SK-N-SH (cell line): ENCODE results near the gene SSBP2. TPM values are rescaled to one million over a fixed set of nuclear protein-coding genes. Genes with fewer than 3 reads are reported as not detected.

Experiments used
- CTCF ChIA-PET: fragments of 300-600, 350-600 bp; formaldehyde crosslinking; extraction: SDS; loops from one replicate; lab custom pipeline; 2021; lab: Yijun Ruan, JAX
- POLR2A ChIA-PET: fragments of 350-600 bp; sonication (Branson Sonifier 250); formaldehyde crosslinking; extraction: SDS; loops from one replicate; lab custom pipeline; 2020; ENCODE audit warnings: antibody characterized with exemption, inconsistent platforms; lab: Yijun Ruan, JAX
- DNase-seq: peaks from one replicate; pipeline ENCODE4 v3.0.0; 2012
- H2AFZ ChIP-seq: fragments of 200-600 bp; sonication (generic); 2 replicates; pipeline ENCODE4 v1.8.1; 2016; ENCODE audit warnings: antibody characterized with exemption, mild to moderate bottlenecking, low read depth
- H3F3A ChIP-seq: fragments of 200-600 bp; sonication (generic); replicated peaks from 2 replicates; pipeline ENCODE3; 2016; ENCODE audit warnings: antibody characterized with exemption, mild to moderate bottlenecking; ENCODE audit not compliant: insufficient read depth
- H3K27ac ChIP-seq, 2 experiments: fragments of 200-500 bp in 1 of 2; fragments of 200-600 bp in 1 of 2; sonication (Bioruptor generic) in 1 of 2; sonication (generic), shearing (Covaris generic) in 1 of 2; 2 replicates each; pipeline versions ENCODE4 v1.5.1 to v1.6.1; 2014 to 2016; ENCODE audit warnings: low read depth in 2 of 2, inconsistent platforms in 1 of 2, low read length in 1 of 2, mild to moderate bottlenecking in 1 of 2, mixed read lengths in 1 of 2
- H3K27me3 ChIP-seq: fragments of 200-600 bp; sonication (generic), shearing (Covaris generic); 2 replicates; pipeline ENCODE4 v1.6.1; 2016; ENCODE audit warnings: mixed run types; ENCODE audit not compliant: insufficient read depth
- H3K36me3 ChIP-seq, 2 experiments: fragments of 200-500 bp in 1 of 2; fragments of 200-600 bp in 1 of 2; sonication (Bioruptor generic) in 1 of 2; sonication (generic) in 1 of 2; replicated peaks in 1 of 2; 2 replicates each; pipeline versions ENCODE3 to v1.5.1; 2014 to 2016; ENCODE audit warnings: low read length in 1 of 2, mild to moderate bottlenecking in 1 of 2; ENCODE audit not compliant: insufficient read depth in 2 of 2, control insufficient read depth in 1 of 2
- H3K4me1 ChIP-seq, 2 experiments: fragments of 200-500 bp in 1 of 2; fragments of 200-600 bp in 1 of 2; sonication (Bioruptor generic) in 1 of 2; sonication (generic), shearing (Covaris generic) in 1 of 2; 2 replicates each; pipeline versions ENCODE4 v1.5.1 to v1.6.1; 2014 to 2016; ENCODE audit warnings: low read depth in 1 of 2, low read length in 1 of 2, mixed run types in 1 of 2; ENCODE audit not compliant: insufficient read depth in 2 of 2, control insufficient read depth in 1 of 2
- H3K4me2 ChIP-seq: fragments of 200-600 bp; sonication (generic), shearing (Covaris generic); 2 replicates; pipeline ENCODE4 v1.6.1; 2017; ENCODE audit warnings: mixed run types
- H3K4me3 ChIP-seq, 2 experiments: fragments of 200-500 bp in 1 of 2; fragments of 200-600 bp in 1 of 2; sonication (Bioruptor generic) in 1 of 2; sonication (generic), shearing (Covaris generic) in 1 of 2; 2 replicates each; pipeline versions ENCODE4 v1.5.1 to v1.8.1; 2014 to 2016; ENCODE audit warnings: low read depth in 2 of 2, inconsistent platforms in 1 of 2, low read length in 1 of 2, mild to moderate bottlenecking in 1 of 2, mixed read lengths in 1 of 2, moderate library complexity in 1 of 2
- H3K79me2 ChIP-seq: fragments of 200-600 bp; sonication (generic); 2 replicates; pipeline ENCODE4 v1.8.1; 2017; ENCODE audit warnings: mild to moderate bottlenecking; ENCODE audit not compliant: insufficient read depth
- H3K9ac ChIP-seq: fragments of 200-600 bp; sonication (generic); 2 replicates; pipeline ENCODE4 v1.6.1; 2017; ENCODE audit warnings: mixed run types
- H3K9me2 ChIP-seq: fragments of 200-600 bp; sonication (generic); 2 replicates; pipeline ENCODE4 v1.6.1; 2017; ENCODE audit warnings: mixed run types
- H3K9me3 ChIP-seq: fragments of 200-600 bp; sonication (generic); 2 replicates; pipeline ENCODE4 v1.6.1; 2017; ENCODE audit warnings: mixed run types, mild to moderate bottlenecking, moderate library complexity
- H4K20me1 ChIP-seq: fragments of 200-600 bp; sonication (generic); 2 replicates; pipeline ENCODE4 v1.6.1; 2017; ENCODE audit warnings: mild to moderate bottlenecking, mixed run types; ENCODE audit not compliant: insufficient read depth
- CHD2 ChIP-seq: fragments of 150-350 bp; IDR thresholded peaks from 2 replicates; pipeline ENCODE4 v1.6.1; 2018; ENCODE audit warnings: low read length; ENCODE audit not compliant: partially characterized antibody
- ELF1 ChIP-seq: IDR thresholded peaks from 2 replicates; pipeline ENCODE4 v1.4.0; 2012
- EP300 ChIP-seq, 2 experiments: IDR thresholded peaks; 2 replicates each; pipeline versions ENCODE4 v1.4.0 to v1.6.1; 2012; ENCODE audit warnings: borderline replicate concordance in 1 of 2, low read depth in 1 of 2, low read length in 1 of 2
- EZH2phosphoT487 ChIP-seq: fragments of 200-600 bp; sonication (generic); IDR thresholded peaks from 2 replicates; pipeline ENCODE4 v1.6.1; 2017; ENCODE audit warnings: low read depth, mixed run types, mild to moderate bottlenecking, antibody characterized with exemption, moderate library complexity, borderline replicate concordance
- FOXJ3 ChIP-seq: sonication (generic); formaldehyde crosslinking; IDR thresholded peaks from 2 replicates; pipeline ENCODE4 v1.5.1; 2020; ENCODE audit warnings: mild to moderate bottlenecking, missing genetic modification reagents
- JUND ChIP-seq: IDR thresholded peaks from 2 replicates; pipeline ENCODE4 v1.4.0; 2012
- MAX ChIP-seq: IDR thresholded peaks from 2 replicates; pipeline ENCODE4 v1.4.0; 2012; ENCODE audit warnings: low read depth
- MEF2A ChIP-seq: IDR thresholded peaks from 2 replicates; pipeline ENCODE4 v1.4.0; 2012; ENCODE audit warnings: low read depth, borderline replicate concordance
- MXI1 ChIP-seq: IDR thresholded peaks from 2 replicates; pipeline ENCODE4 v1.6.1; 2012; ENCODE audit warnings: mild to moderate bottlenecking, low read depth, low read length, improper control_type of control experiment
- NFIC ChIP-seq: IDR thresholded peaks from 2 replicates; pipeline ENCODE4 v1.4.0; 2012; ENCODE audit warnings: borderline replicate concordance
- PBX3 ChIP-seq: IDR thresholded peaks from 2 replicates; pipeline ENCODE4; 2012
- POLR2AphosphoS5 ChIP-seq: IDR thresholded peaks from 2 replicates; pipeline ENCODE4 v1.6.1; 2012; ENCODE audit warnings: low read depth, low read length
- SMC3 ChIP-seq: IDR thresholded peaks from 2 replicates; pipeline ENCODE4 v1.6.1; 2012; ENCODE audit warnings: low read depth, low read length, improper control_type of control experiment
- TAF1 ChIP-seq: IDR thresholded peaks from 2 replicates; pipeline ENCODE4 v1.6.1; 2012; ENCODE audit warnings: low read depth, mild to moderate bottlenecking, low read length, moderate library complexity, borderline replicate concordance
- YY1 ChIP-seq: IDR thresholded peaks from 2 replicates; pipeline ENCODE4 v1.4.0; 2012; ENCODE audit warnings: low read depth, mild to moderate bottlenecking
- WGBS: methylation state at CpG from one replicate; pipeline ENCODE4 v1.1.6; 2017; ENCODE audit warnings: low lambda C conversion rate; 5-methylcytosine and 5-hydroxymethylcytosine counted together
- polyA plus RNA-seq, 3 experiments: library from polyadenylated mRNA; depleted of rRNA; stranded (reverse); fragments of >200 nt; gene quantifications; 2 replicates each; pipeline ENCODE4 v1.2.3, GENCODE V29; 2012
- TF ChIP-seq, protein P1 (sequence below): fragments of 200-600 bp; sonication (generic); IDR thresholded peaks from 2 replicates; pipeline ENCODE4 v1.6.1; 2017; ENCODE audit warnings: antibody characterized with exemption, mild to moderate bottlenecking, moderate library complexity
- TF ChIP-seq, protein P2 (sequence below): fragments of 150-350 bp; IDR thresholded peaks from 2 replicates; pipeline ENCODE4 v1.6.1; 2016; ENCODE audit warnings: mild to moderate bottlenecking, low read depth, low read length
- TF ChIP-seq, protein P3 (sequence below): fragments of 150-350 bp; IDR thresholded peaks from 2 replicates; pipeline ENCODE4 v1.6.1; 2017; ENCODE audit warnings: antibody characterized with exemption, low read length, low read depth, borderline replicate concordance

SSBP2 gene
- polyA plus RNA-seq, 1 of the 3 experiments (the other 2 are of a cell fraction), result 35.3 TPM

DNA sequence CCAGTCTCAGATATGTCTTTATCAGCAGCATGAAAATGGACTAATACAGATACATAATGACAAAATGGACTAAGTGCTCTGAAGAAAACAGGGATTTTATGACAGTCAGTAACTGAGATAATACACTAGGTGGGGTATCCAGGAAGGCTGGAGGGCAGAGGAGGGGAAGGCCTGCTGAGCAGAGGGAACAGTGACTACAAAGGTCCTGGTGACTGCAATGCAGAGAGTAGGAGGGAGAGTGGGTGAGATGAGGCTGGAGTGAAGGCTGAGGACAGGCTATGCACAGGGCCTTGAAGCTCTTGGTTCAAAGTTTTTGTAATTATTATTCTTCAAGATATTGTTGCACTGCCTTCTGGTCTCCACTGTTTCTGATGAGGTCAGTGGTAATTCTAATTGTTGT lies 361.9 kb downstream of the SSBP2 start:
- Histone ChIP-seq H3K9me2 (no peaks in the 10 kb centered on the region), H3K4me2 (no peak overlapping the region), H3K27me3 (no peaks in the 10 kb centered on the region), H3K9me3 (no peaks in the 10 kb centered on the region), H3K79me2 (no peaks in the 10 kb centered on the region), H3K27ac (no peak overlapping the region), H3F3A (no peaks in the 10 kb centered on the region), H2AFZ (no peak overlapping the region), H3K9ac (no peak overlapping the region), H4K20me1 (no peaks in the 10 kb centered on the region), H3K4me3 (no peak overlapping the region), H3K4me1 (no peaks in the 10 kb centered on the region), H3K36me3 (no peaks in the 10 kb centered on the region)
- DNase-seq, result no peak
- TF ChIP-seq FOXJ3 (no peak), POLR2AphosphoS5 (no peak)
- ChIA-PET CTCF (interaction anchor here (0.6 kb wide), 1 partner anchor 10 kb away, joined by 4 read pairs; no protein-coding TSS in a partner anchor), POLR2A (no interaction called here)

DNA sequence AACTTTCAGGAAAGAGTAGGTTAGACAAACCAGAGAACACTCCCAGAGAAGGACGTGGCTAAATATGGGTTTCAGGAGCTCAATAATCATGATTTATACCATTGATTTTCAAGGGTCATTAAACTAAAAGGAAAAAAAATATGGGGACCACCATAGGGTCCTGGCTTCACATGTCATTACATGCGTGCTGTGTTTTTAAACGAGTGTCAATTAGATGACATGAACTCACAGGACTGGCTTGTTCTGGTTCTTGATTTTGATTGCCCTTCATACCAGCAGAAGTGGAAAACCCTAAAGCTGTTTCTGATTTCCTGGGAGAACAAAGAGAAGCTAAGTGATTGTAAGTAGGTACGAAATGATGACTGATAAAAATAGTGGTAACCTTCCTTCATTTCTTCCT lies 362.7 kb downstream of the SSBP2 start:
- ChIA-PET CTCF (no interaction called here), POLR2A (no interaction called here)
- Histone ChIP-seq H3K79me2 (no peaks in the 10 kb centered on the region), H3K4me2 (no peak overlapping the region), H3K36me3 (no peaks in the 10 kb centered on the region), H3K9me2 (no peaks in the 10 kb centered on the region), H3K27me3 (no peaks in the 10 kb centered on the region), H3F3A (no peaks in the 10 kb centered on the region), H3K4me1 (no peaks in the 10 kb centered on the region), H3K9me3 (no peaks in the 10 kb centered on the region), H3K4me3 (no peak overlapping the region), H3K27ac (no peak overlapping the region), H3K9ac (no peak overlapping the region), H4K20me1 (no peaks in the 10 kb centered on the region), H2AFZ (no peak overlapping the region)
- TF ChIP-seq MXI1, result no peak
- no peak for TF ChIP-seq EZH2phosphoT487
- 73% methylated on average over 4 of the region's 4 CpGs for WGBS
- no peak for DNase-seq

- ChIA-PET POLR2A (no interaction called here), CTCF (no interaction called here)
- TF ChIP-seq SMC3 (no peak), YY1 (no peak), CHD2 (no peak), TAF1 (no peak), NFIC (no peak), PBX3 (no peak), JUND (no peak), EZH2phosphoT487 (no peak), MAX (no peak), EP300 (IDR thresholded peaks at IDR 0.05; ENCODE audit: borderline replicate concordance in 1 of 2, low read depth in 1 of 2, low read length in 1 of 2) (no peak), MEF2A (no peak), ELF1 (no peak)
- TF ChIP-seq, protein P1, sequence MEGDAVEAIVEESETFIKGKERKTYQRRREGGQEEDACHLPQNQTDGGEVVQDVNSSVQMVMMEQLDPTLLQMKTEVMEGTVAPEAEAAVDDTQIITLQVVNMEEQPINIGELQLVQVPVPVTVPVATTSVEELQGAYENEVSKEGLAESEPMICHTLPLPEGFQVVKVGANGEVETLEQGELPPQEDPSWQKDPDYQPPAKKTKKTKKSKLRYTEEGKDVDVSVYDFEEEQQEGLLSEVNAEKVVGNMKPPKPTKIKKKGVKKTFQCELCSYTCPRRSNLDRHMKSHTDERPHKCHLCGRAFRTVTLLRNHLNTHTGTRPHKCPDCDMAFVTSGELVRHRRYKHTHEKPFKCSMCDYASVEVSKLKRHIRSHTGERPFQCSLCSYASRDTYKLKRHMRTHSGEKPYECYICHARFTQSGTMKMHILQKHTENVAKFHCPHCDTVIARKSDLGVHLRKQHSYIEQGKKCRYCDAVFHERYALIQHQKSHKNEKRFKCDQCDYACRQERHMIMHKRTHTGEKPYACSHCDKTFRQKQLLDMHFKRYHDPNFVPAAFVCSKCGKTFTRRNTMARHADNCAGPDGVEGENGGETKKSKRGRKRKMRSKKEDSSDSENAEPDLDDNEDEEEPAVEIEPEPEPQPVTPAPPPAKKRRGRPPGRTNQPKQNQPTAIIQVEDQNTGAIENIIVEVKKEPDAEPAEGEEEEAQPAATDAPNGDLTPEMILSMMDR, result no peak
- TF ChIP-seq, protein P2, sequence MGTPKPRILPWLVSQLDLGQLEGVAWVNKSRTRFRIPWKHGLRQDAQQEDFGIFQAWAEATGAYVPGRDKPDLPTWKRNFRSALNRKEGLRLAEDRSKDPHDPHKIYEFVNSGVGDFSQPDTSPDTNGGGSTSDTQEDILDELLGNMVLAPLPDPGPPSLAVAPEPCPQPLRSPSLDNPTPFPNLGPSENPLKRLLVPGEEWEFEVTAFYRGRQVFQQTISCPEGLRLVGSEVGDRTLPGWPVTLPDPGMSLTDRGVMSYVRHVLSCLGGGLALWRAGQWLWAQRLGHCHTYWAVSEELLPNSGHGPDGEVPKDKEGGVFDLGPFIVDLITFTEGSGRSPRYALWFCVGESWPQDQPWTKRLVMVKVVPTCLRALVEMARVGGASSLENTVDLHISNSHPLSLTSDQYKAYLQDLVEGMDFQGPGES, result no peak
- TF ChIP-seq, protein P3, sequence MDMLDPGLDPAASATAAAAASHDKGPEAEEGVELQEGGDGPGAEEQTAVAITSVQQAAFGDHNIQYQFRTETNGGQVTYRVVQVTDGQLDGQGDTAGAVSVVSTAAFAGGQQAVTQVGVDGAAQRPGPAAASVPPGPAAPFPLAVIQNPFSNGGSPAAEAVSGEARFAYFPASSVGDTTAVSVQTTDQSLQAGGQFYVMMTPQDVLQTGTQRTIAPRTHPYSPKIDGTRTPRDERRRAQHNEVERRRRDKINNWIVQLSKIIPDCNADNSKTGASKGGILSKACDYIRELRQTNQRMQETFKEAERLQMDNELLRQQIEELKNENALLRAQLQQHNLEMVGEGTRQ, result no peak
- no peaks in the 10 kb centered on the region for H3K9me2 ChIP-seq
- WGBS, result 92% methylated on average over 2 of the region's 2 CpGs
- DNase-seq, result no peak
- no peaks in the 10 kb centered on the region for H3K9me3 ChIP-seq
- no peak overlapping the region for H3K4me3 ChIP-seq
- H3K36me3 ChIP-seq, result no peaks in the 10 kb centered on the region
- no peak overlapping the region for H3K27ac ChIP-seq
- H4K20me1 ChIP-seq, result no peaks in the 10 kb centered on the region
- no peaks in the 10 kb centered on the region for H3K4me1 ChIP-seq
- H3K27me3 ChIP-seq, result no peaks in the 10 kb centered on the region
- no peak overlapping the region for H3K4me2 ChIP-seq
- H3K9ac ChIP-seq, result no peak overlapping the region
- no peaks in the 10 kb centered on the region for H3K79me2 ChIP-seq
- H2AFZ ChIP-seq, result no peak overlapping the region
- H3F3A ChIP-seq, result no peaks in the 10 kb centered on the region
Measured at GRCh38 chr5:81383867-81384266, 367.0 kb downstream of the SSBP2 start.
